DOHH2 (cell line): Measurements from ENCODE around the gene GFPT1.

ENCODE experiments used
- CTCF ChIP-seq: fragments of 200-600 bp; sonication (generic); IDR thresholded peaks from one replicate; pipeline ENCODE4 v1.5.1; 2014; ENCODE audit warnings: antibody characterized with exemption, mild to moderate bottlenecking, low read depth, low read length; ENCODE audit not compliant: poor library complexity, severe bottlenecking
- EZH2phosphoT487 ChIP-seq: fragments of 200-600 bp; sonication (generic); IDR thresholded peaks from 2 replicates; pipeline ENCODE4 v1.6.1; 2017; ENCODE audit warnings: borderline replicate concordance, mild to moderate bottlenecking, antibody characterized with exemption, low read length, moderate library complexity, mixed read lengths

GRCh38 chr2:69307579-69308064 lies 79.4 kb downstream of the GFPT1 start:
- TF ChIP-seq CTCF = no peak
- no peak for TF ChIP-seq EZH2phosphoT487
